Smooth muscle cell of the brain vasculature (primary cell): ENCODE results near the gene SLC35A2.
A peak's percentile ranks its signal among the peaks of the same experiment; 100 is the strongest.

Experiments used
- DNase-seq: peaks from one replicate; pipeline ENCODE4 v3.0.0-alpha.2; 2012; ENCODE audit warnings: low read depth, low spot score

Gene SLC35A2

DNA sequence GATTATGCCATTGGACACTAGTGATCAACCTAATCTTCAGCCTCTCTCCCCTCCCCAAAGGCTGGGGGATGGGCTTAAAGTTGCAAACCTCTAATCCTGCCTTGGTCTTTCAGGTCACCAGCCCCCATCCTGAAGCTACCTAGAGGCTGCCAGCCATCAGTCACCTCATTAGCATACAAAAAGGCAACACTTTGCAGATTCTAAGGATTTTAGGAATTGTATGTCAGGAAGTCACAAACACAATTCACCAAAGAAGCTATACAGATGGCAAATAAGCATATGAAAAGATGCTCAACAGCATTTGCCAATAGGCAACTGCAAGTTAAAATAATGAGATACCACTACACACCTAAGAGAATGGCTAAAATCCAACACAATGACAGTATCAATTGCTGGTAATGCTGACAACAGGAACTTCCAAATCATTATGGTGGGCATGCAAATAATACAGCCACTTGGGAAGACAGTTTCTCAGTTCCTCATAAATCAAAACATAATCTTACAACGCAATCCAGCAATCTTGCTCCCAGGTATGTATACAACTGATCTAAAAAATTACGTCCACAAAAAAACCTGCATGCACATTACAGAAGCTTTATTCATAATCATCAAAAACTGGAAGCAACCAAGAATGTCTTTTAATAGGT, 16.4 kb upstream of the SLC35A2 start:
- DNase-seq, result no peak

DNA sequence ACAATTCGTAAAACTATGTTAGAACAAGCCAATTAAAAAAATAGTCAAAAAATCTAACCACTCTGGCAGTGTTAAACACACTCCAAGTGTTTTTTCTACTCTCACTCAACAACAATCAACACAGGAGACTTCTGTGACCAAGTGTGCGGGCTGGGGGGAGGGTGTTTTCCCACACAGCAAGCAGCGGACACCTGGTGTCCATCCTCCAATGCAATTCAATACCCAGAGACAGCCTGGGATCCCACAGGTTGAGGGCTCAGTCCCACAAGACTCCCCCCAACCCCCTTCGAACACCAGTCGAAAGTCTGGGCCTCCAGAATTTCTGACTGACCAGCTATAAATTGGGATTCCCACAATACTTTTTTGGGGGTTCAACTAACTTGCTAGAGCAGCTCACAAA, 15.7 kb upstream of the SLC35A2 start:
- DNase-seq, result no peak

- DNase-seq, result no peak
Measured at GRCh38 chrX:48924270-48924669, 12.8 kb upstream of the SLC35A2 start.

DNA sequence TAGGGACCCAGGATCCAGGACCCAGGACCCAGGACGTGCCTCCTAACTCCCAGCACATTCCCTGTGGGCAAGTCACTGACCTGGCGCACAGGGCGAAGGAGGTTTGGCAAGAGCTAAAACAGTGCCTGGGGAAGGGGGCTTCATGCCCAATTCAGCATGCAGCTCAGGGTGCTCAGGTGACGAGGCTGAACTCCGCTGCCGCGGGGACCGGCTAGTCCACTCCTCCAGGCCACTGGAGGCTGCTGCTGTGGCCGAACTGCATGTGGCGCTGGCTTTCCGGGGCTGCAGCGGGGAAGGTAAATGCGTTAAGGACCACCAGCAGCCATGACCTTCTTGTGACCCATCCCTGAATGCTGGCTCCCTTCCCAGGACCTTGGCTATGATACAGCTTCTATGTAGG, 12.3 kb upstream of the SLC35A2 start:
- DNase-seq, result no peak

- no peak for DNase-seq
Measured at GRCh38 chrX:48920718-48921104, 9.3 kb upstream of the SLC35A2 start.

DNA sequence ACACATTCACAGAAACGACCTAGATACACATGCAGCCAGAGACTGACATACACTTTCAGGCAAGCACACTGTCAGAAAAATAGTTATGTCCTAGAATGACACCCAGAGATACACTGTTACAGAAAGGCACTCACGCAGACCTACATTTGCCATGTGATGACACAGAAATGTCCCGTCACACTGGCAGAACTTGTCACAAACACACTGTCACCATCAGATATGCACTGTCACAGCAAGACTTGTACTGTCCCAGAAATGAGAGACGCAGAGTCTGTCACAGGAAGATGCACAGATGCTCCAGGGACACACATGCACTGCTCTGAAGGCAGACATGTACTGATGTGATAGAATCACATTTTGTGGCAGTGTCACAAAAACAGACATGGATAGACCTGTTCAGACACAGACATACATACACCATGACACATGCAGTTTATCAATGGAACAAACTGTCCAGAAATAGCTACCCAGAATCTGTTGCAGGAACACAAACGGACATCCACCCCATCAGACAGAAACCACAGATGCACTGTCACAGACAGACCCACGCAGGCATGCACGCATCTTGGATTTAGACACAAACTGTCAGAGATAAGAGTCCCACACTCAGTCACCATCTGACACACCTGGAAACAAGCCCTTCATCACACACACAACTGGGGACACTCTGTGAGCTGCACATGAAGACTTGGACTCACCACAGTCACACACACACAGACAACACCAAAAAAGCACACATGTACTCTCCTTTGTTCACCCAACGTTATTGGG, 8.7 kb upstream of the SLC35A2 start:
- no peak for DNase-seq

DNA sequence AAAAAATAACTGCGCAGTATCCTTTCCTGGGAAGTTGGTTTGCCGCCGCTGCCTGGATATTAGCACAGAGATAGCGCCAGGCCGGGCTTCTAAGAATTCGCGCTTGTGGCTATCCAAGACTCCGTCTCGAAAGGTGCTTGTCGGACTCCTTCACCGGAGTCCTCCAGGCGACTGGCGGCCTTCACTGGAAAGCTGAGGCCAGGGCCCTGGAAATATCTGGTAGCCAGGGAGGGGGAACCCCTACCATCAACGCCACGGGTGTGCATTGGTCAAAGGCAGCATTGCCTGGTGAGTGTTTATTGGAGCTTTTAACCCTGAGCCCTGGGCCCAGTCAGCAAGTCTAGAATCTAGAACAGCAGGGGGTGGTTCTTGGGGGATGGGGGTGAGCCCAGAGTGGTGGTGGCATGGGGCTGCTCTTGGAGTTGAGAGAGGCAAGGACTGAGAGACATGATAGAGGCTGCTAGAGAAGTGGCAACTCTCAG, 8.0 kb upstream of the SLC35A2 start:
- DNase-seq, result no peak

DNA sequence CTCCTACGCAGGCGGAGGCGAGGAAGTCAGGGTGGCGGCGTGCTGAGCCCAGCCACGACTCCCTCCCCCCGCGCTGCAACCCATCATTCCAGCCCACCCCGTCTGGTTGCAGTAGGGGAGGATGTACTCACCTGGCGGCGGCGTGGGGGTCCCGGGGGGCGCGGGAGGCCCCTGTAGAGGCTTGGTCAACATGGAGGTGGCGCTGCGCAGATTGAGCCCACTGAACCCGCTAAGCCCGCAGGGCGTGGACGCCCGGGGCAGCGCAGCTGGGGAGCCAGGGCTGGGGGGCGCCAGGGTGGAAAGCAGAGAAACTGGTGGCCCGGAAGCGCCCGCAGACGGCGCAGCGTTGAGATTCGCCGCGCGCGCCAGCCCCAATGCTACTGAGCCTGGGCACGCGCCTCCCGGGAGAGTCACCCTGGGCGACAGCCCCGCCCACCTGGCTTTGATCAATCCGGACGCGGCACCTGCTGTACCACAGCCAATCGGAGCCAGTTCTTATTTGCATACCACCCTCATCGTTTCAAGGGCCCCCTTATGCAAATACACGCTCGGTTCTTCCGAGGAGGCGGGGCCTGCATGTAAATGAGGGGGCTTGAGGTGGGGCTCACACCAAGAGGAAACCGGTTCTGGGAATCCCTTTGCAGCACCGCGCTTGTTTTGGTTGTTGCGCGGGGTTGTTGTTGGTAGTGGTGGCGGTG, 7.3 kb upstream of the SLC35A2 start, which contains the start of gene PIM2:
TSS of gene PIM2 (minus strand) at position 382 of the 698 bp plus-strand sequence. CDS start at position 192, 190 bp downstream.
- DNase-seq, result no peak

DNA sequence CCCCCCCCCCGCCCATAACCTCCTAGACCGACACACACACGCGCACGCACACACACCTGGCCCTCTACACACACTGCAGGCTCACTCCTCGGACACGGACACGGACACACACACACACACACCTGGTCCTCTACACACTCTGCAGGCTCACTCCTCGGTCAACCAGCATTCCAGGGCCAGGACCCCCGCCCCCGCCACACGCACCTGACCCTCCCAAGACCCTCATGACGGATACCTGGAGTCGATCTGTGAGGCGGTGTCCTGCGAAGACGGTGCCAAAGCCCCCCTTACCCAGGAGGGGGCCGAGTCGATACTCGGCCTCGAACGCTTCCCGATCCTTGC, 6.8 kb upstream of the SLC35A2 start:
- no peak for DNase-seq

GRCh38 chrX:48917139-48918001, 5.9 kb upstream of the SLC35A2 start:
- peak; percentile 68 for DNase-seq

DNA sequence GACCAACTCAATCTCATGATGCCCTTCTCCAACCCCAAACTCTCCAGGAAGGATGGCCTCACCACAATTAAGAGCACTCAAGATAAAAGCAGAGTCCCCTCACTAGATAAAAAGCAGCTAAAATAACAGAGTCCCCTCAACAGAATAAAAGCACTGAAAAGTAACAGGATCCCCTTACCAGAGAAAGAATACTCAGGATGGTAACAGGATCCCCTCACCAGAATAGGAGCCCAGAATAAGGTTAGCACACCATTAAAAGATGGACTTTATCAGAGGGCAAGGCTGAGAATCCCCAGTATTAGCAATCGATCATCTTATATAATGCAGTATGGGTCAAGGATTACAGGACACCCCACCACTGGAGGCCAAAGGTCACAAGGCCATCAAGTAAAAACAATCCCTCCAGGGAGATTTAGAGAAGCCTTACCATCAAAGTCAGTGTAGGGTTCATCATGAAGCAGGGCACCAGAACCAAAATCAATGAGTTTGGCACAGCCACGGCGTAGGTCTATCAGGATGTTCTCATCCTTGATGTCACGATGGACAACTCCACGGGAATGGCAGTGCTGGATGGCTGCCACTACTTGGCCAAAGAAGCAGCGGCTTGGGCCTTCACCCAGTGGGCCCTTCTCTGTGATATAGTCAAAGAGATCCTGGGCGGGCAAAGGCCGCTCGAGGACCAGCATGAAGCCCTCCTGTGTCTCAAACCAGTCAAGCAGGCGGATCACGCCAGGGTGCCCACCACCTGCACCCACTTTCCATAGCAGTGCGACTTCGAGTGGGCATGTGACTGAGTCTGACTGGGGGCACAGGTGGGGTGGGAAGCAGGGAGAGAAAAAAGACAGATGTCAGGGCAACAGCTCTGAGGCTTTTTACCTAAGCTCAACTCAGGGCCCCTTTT, 3.4 kb upstream of the SLC35A2 start:
- no peak for DNase-seq

DNA sequence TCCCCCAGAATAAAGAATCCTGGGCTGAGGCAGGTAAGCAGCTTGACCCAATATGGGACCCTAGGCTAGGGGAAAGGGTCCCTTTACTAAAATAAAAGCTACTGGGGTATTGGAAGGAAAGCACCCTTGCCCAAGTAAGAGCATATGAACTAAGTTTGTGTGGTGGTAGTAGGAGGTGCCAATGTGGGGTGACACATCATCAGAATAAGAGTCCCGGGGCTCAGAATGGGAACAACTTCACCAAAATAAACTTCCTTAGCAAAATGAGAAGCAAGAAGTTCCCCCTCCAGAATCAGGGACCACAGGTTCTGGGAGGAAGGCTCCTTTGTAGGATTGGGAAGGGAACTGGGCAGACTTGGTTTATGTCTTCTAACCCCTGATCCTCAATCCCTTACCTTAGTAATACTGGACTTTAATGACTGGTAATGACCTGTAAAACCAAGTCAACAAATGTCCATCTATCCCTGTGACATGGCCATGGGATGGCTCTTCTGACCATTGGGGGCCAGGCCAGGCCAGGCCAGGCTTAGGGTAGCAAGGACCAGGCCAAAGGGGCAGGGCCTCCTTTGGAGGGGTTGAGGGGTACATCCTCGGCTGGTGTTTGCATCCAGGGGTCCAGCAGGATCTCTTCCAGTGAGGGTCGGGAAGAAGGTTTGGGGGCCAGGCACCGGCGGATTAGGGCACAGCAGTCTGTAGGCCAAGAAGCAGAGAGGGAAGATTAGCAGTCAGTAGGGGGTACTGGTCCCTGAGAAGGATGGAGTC, 2.3 kb upstream of the SLC35A2 start:
- DNase-seq, result no peak

DNA sequence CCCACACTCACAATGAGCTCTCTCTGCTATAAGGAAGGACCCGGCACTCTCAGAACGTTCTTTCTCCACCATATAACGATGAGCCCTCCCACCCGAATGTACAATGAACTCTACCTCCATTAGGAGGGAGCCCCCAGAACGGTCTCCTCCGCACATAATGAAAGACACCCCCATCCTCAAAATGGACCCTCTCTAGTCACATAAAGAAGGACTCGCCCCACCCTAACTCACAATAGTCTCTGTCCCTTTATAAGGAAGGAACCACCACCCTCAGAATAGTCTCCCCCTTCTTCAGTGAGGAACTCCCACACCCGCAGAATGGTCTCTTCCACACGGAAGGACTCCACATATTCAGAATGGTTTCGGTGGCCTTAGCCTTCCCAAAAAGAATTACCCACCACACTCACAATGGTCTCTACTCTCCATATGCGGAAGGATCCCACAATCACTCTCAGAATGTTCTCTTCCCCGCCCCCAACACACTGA, 477 bp downstream of the SLC35A2 start:
- no peak for DNase-seq

- DNase-seq, result no peak
Measured at GRCh38 chrX:48909703-48910294, 1.6 kb downstream of the SLC35A2 start.

DNA sequence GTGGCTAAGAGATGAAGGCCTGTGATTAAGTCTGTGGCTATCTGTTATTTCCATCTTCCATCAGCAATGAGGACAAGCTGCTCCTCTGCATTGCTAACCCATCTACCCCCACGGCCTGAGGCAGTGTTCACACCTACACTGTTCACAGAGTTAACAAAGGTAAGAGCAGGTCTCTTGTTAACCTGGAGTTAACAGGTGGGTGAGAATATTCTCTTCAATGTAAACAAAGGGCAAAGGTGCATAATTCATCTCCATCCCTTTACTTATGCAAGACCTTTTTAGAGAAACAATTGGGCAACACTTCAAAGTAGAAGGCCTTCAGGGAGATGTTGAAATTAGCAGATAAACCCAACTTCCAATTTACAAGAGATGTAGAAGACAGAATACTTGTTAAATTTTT, 2.8 kb downstream of the SLC35A2 start:
- DNase-seq, result no peak

- no peak for DNase-seq
Measured at GRCh38 chrX:48905090-48905790, 6.2 kb downstream of the SLC35A2 start.

DNA sequence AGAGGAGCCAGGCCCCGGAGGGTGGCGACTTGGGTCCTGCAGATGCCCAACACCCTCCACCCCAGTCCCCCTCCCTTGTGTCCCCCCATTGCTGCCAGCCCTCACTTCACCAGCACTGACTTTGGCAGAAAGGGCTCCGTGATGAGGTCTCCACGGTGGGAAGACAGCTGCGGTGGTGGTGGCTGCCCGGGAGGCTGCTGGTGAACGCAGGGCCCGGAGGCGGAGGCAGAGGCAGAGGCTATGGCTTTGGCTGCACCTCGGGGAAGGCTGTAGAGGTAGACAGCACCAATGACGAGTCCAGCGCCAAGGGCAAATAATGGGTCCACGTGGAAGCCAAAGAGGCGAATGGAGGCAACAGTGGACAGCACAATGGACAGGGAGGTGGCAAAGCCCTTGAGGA, 6.8 kb downstream of the SLC35A2 start:
- no peak for DNase-seq

GRCh38 chrX:48904180-48904579, 7.3 kb downstream of the SLC35A2 start:
- no peak for DNase-seq

DNA sequence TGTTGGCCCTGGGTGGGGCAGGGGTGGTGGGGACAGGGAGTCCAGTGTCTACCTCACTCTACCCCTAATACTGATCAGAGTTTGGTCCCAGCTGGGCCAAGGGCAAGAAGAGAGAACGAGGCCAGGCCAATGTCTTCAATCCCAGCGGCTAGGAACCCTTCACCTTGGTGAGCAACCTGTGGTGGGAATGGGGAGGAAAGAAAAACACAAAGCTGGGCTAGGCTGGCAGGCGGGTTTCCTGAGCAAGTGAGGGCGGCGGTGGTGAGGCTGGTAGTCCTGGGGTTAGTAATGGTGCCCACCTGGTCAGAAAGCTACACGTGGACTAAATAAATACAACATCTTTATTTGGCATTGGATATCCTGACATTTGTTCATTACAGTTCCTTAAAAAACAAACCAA, 8.2 kb downstream of the SLC35A2 start:
- DNase-seq, result no peak
